CD14-positive monocyte (primary cell): ENCODE results near the gene GPC6. TPM values are rescaled to one million over a fixed set of nuclear protein-coding genes. Genes with fewer than 3 reads are reported as not detected.

Source experiments
- DNase-seq, 3 donors: peaks; one replicate each; pipeline ENCODE4 v3.0.0-alpha.2; 2011 to 2022
- H2AFZ ChIP-seq: 2 replicates; pipeline ENCODE4 v1.6.0; 2012; ENCODE audit warnings: mild to moderate bottlenecking, low read depth, low read length, inconsistent platforms; ENCODE audit not compliant: insufficient read depth, poor library complexity, severe bottlenecking
- H3K27ac ChIP-seq, 2 donors: 1 replicate in 1 of 2; 2 replicates in 1 of 2; pipeline ENCODE4 v1.5.1; 2012 to 2013; ENCODE audit warnings: low read length in 2 of 2, control low read depth in 1 of 2, inconsistent platforms in 1 of 2, low read depth in 1 of 2, mild to moderate bottlenecking in 1 of 2
- H3K27me3 ChIP-seq, 2 donors: one replicate each; pipeline versions ENCODE4 v1.6.0 to v1.6.1; 2011 to 2013; ENCODE audit warnings: low read length in 2 of 2; ENCODE audit not compliant: control insufficient read depth in 2 of 2, insufficient read depth in 2 of 2
- H3K36me3 ChIP-seq, 2 donors: replicated peaks in 1 of 2; 1 replicate in 1 of 2; 2 replicates in 1 of 2; pipeline versions ENCODE4 v1.5.1 to v1.6.1; 2012 to 2013; ENCODE audit warnings: low read length in 2 of 2, control low read depth in 1 of 2, inconsistent platforms in 1 of 2, mild to moderate bottlenecking in 1 of 2; ENCODE audit not compliant: insufficient read depth in 2 of 2, control insufficient read depth in 1 of 2
- H3K4me1 ChIP-seq, 2 donors: 1 replicate in 1 of 2; 2 replicates in 1 of 2; pipeline versions ENCODE4 v1.5.1 to v1.6.1; 2012 to 2013; ENCODE audit warnings: low read length in 2 of 2, control low read depth in 1 of 2, inconsistent platforms in 1 of 2, mild to moderate bottlenecking in 1 of 2, moderate library complexity in 1 of 2; ENCODE audit not compliant: insufficient read depth in 2 of 2, control insufficient read depth in 1 of 2
- H3K4me2 ChIP-seq: replicated peaks from 2 replicates; pipeline ENCODE3; 2012; ENCODE audit warnings: low read length, moderate library complexity, mild to moderate bottlenecking; ENCODE audit not compliant: poor library complexity, severe bottlenecking; ENCODE audit errors: extremely low read depth
- H3K4me3 ChIP-seq, 3 experiments: fragments of 200-600 bp in 1 of 3; sonication (generic) in 1 of 3; replicated peaks in 1 of 3; 1 replicate in 2 of 3; 2 replicates in 1 of 3; pipeline ENCODE4 v1.5.1; 2011 to 2013; ENCODE audit warnings: low read length in 3 of 3, mild to moderate bottlenecking in 3 of 3, control low read depth in 2 of 3, low read depth in 2 of 3, inconsistent platforms in 1 of 3, moderate library complexity in 1 of 3
- H3K79me2 ChIP-seq: 2 replicates; pipeline ENCODE4 v1.6.0; 2012; ENCODE audit warnings: mild to moderate bottlenecking, control low read depth, inconsistent platforms, low read length, moderate library complexity; ENCODE audit not compliant: insufficient read depth
- H3K9ac ChIP-seq: 2 replicates; pipeline ENCODE4 v1.6.0; 2017; ENCODE audit warnings: low read length, mild to moderate bottlenecking; ENCODE audit not compliant: insufficient read depth, poor library complexity, severe bottlenecking
- H3K9me3 ChIP-seq, 2 donors: replicated peaks in 1 of 2; 1 replicate in 1 of 2; 2 replicates in 1 of 2; pipeline versions ENCODE4 v1.5.1 to v1.6.1; 2012 to 2013; ENCODE audit warnings: low read length in 2 of 2, control low read depth in 1 of 2; ENCODE audit not compliant: control insufficient read depth in 1 of 2, insufficient read depth in 1 of 2
- H4K20me1 ChIP-seq: 2 replicates; pipeline ENCODE4 v1.6.0; 2012; ENCODE audit warnings: mild to moderate bottlenecking, low read length, control low read depth, moderate library complexity; ENCODE audit not compliant: insufficient read depth
- H3K27ac Mint-ChIP-seq, 7 donors: one replicate each; pipeline ENCODE4 v1.8.0; 2020; ENCODE audit warnings: mild to moderate bottlenecking in 7 of 7, mixed read lengths in 7 of 7, moderate library complexity in 6 of 7, inconsistent platforms in 2 of 7
- H3K27me3 Mint-ChIP-seq, 3 donors: one replicate each; pipeline ENCODE4 v1.8.0; 2021 to 2022; ENCODE audit warnings: low read depth in 3 of 3, mild to moderate bottlenecking in 3 of 3, mixed read lengths in 3 of 3, moderate library complexity in 3 of 3, inconsistent platforms in 1 of 3
- H3K36me3 Mint-ChIP-seq, 2 donors: one replicate each; pipeline ENCODE4 v1.8.0; 2020; ENCODE audit warnings: mixed read lengths in 2 of 2, inconsistent platforms in 1 of 2, mild to moderate bottlenecking in 1 of 2
- H3K4me1 Mint-ChIP-seq: one replicate; pipeline ENCODE4 v1.8.0; 2020; ENCODE audit warnings: mild to moderate bottlenecking, mixed read lengths
- H3K4me3 Mint-ChIP-seq, 2 donors: one replicate each; pipeline ENCODE4 v1.8.0; 2020; ENCODE audit warnings: mild to moderate bottlenecking in 2 of 2, mixed read lengths in 2 of 2, moderate library complexity in 1 of 2
- H3K9me3 Mint-ChIP-seq, 7 donors: one replicate each; pipeline ENCODE4 v1.8.0; 2020 to 2022; ENCODE audit warnings: mixed read lengths in 7 of 7, mild to moderate bottlenecking in 6 of 7, moderate library complexity in 6 of 7, inconsistent platforms in 2 of 7
- WGBS: methylation state at CpG from one replicate; pipeline ENCODE4 v1.1.5; 2013; ENCODE audit warnings: missing lambda C conversion rate; ENCODE audit not compliant: insufficient coverage; 5-methylcytosine and 5-hydroxymethylcytosine counted together
- intact Hi-C, 2 donors: fragments of 100-400 bp; cut with micrococcal nuclease; formaldehyde crosslinking; loops; one replicate each; pipeline versions ENCODE4 v1.15.0 to v1.15.1; 2023
- polyA plus RNA-seq, 3 donors: library from polyadenylated mRNA; depleted of rRNA in 1 of 3; unstranded in 2 of 3; stranded (reverse) in 1 of 3; fragments of 300-500 nt in 2 of 3; fragments of >200 nt in 1 of 3; fragmentation: Illumina TruSeq in 2 of 3; gene quantifications; 1 replicate in 2 of 3; 2 replicates in 1 of 3; pipeline ENCODE4 v1.2.3, GENCODE V29; 2012 to 2021
- TF ChIP-seq, protein P1 (sequence below): fragments of 200-600 bp; IDR thresholded peaks from one replicate; pipeline ENCODE4 v1.8.0; 2022; ENCODE audit warnings: antibody characterized with exemption, mild to moderate bottlenecking

Gene GPC6
- polyA plus RNA-seq, 3 donors = not detected

DNA sequence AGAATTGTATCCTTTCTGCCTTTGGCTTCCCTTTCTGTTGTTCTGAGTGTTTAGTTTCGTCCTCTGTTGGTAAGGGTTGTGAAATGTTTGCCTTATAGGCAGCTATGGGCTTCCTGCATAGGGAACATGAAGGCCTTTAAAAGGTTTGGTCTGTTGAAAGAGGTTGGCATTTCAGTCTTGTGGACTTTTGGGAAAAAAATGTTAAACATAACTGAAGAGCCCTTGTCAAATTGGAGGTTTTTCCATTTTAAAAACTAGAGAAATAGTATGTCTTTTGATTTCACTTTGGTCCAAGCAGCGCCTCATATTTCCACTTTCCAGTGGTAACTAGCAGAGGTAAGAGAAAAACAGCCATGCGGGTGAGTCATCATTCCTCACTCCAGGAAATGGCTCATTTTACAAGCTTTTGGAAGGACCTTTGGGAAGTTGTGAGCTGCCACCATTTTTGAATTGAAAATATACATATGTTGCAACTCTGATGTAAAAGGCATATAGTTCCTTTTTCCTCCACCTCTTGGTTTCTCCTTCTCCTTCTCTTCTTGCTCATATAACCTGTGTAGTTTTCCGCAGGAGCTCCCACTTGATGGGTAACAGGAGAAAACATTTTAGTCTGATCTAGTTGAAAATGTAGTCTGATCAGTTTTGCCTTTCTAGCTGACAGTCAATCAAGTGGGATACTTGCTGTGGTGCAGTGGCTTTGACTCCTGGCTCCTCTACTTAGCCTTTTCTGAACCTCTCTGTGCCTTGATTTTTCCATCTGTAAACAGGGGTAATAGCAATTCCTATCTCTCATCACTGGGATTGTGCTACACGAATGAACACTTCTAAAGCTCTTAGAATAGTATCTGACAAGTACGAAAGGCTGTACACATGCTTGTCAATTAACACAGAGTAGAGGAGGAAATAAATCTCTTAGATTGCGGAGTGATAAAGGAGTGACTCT is 23.0 kb downstream of the GPC6 start:
- no peak for DNase-seq
- H3K27me3 ChIP-seq = no peaks in the 10 kb centered on the region
- peaks cover 0 to 6% (median 0%) of the 10 kb centered on the region in 7 donors for H3K9me3 Mint-ChIP-seq
- TF ChIP-seq, protein P1, sequence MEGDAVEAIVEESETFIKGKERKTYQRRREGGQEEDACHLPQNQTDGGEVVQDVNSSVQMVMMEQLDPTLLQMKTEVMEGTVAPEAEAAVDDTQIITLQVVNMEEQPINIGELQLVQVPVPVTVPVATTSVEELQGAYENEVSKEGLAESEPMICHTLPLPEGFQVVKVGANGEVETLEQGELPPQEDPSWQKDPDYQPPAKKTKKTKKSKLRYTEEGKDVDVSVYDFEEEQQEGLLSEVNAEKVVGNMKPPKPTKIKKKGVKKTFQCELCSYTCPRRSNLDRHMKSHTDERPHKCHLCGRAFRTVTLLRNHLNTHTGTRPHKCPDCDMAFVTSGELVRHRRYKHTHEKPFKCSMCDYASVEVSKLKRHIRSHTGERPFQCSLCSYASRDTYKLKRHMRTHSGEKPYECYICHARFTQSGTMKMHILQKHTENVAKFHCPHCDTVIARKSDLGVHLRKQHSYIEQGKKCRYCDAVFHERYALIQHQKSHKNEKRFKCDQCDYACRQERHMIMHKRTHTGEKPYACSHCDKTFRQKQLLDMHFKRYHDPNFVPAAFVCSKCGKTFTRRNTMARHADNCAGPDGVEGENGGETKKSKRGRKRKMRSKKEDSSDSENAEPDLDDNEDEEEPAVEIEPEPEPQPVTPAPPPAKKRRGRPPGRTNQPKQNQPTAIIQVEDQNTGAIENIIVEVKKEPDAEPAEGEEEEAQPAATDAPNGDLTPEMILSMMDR = no peak
- no peak overlapping the region for H3K27ac ChIP-seq
- H2AFZ ChIP-seq = no peak overlapping the region
- intact Hi-C loops = no loop called here
- no peak overlapping the region for H3K27ac Mint-ChIP-seq
- H4K20me1 ChIP-seq = no peaks in the 10 kb centered on the region
- H3K9me3 ChIP-seq = peaks cover 0 to 8% of the 10 kb centered on the region in 2 donors
- no peaks in the 10 kb centered on the region for H3K36me3 Mint-ChIP-seq
- no peak overlapping the region for H3K4me3 Mint-ChIP-seq
- no peak overlapping the region for H3K9ac ChIP-seq
- no peaks in the 10 kb centered on the region for H3K4me1 Mint-ChIP-seq
- no peaks in the 10 kb centered on the region for H3K27me3 Mint-ChIP-seq
- no peaks in the 10 kb centered on the region for H3K4me1 ChIP-seq
- H3K4me2 ChIP-seq = no peak overlapping the region
- H3K79me2 ChIP-seq = no peaks in the 10 kb centered on the region
- no peaks in the 10 kb centered on the region for H3K36me3 ChIP-seq
- 57% methylated on average over 1 of the region's 7 CpGs for WGBS
- H3K4me3 ChIP-seq = no peak overlapping the region

DNA sequence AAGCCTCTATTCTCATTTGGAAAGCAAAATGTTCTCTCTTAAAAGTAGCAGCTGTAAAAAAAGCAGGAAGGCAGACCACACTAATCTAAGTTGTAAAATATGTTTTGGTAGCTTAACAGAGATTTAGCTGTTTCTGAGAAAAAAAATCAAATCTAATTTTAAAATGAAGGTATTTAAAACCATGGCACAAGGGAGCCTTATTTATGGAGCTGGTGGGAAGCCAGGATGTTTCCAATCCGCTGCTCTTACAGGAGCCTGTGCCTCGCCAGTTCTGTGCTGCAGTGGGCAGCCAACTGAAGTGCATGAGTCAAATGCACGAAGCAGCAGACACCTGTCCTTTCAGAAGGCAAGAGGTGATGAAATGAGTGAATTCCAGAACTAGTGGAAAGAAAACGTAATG is 28.2 kb downstream of the GPC6 start:
- Histone ChIP-seq H3K9ac (no peak overlapping the region), H3K4me2 (no peak overlapping the region), H3K4me3 (no peak overlapping the region), H3K27ac (no peak overlapping the region), H3K9me3 (peaks cover 0 to 8% of the 10 kb centered on the region in 2 donors), H3K79me2 (no peaks in the 10 kb centered on the region), H3K36me3 (no peaks in the 10 kb centered on the region), H3K4me1 (no peaks in the 10 kb centered on the region), H2AFZ (no peak overlapping the region), H3K27me3 (no peaks in the 10 kb centered on the region), H4K20me1 (no peaks in the 10 kb centered on the region)
- 100% methylated on average over 2 of the region's 4 CpGs for WGBS
- no peaks in the 10 kb centered on the region for H3K4me1 Mint-ChIP-seq
- no peak overlapping the region for H3K27ac Mint-ChIP-seq
- TF ChIP-seq, protein P1 = no peak
- no peak overlapping the region for H3K4me3 Mint-ChIP-seq
- no peak for DNase-seq
- H3K27me3 Mint-ChIP-seq = no peaks in the 10 kb centered on the region
- H3K36me3 Mint-ChIP-seq = no peaks in the 10 kb centered on the region
- intact Hi-C loops = no loop called here
- H3K9me3 Mint-ChIP-seq = peaks cover 0 to 8% (median 0%) of the 10 kb centered on the region in 7 donors
